RCC 7860 (cell line): Measurements from ENCODE around the gene VDAC1.
"Not testable (repeated sequence)": the region's sequence is repeated elsewhere in the genome, so short reads cannot be mapped to it uniquely, and the experiment has no call there.

Experiments used
- DNase-seq: peaks from one replicate; pipeline ENCODE4 v3.0.0-alpha.2; 2015; ENCODE audit warnings: low spot score
- FAIRE-seq: peaks from 2 replicates; lab custom pipeline; 2012; peaks lifted over from hg19 to GRCh38; lab: Jason Lieb, UNC

The VDAC1 gene

DNA sequence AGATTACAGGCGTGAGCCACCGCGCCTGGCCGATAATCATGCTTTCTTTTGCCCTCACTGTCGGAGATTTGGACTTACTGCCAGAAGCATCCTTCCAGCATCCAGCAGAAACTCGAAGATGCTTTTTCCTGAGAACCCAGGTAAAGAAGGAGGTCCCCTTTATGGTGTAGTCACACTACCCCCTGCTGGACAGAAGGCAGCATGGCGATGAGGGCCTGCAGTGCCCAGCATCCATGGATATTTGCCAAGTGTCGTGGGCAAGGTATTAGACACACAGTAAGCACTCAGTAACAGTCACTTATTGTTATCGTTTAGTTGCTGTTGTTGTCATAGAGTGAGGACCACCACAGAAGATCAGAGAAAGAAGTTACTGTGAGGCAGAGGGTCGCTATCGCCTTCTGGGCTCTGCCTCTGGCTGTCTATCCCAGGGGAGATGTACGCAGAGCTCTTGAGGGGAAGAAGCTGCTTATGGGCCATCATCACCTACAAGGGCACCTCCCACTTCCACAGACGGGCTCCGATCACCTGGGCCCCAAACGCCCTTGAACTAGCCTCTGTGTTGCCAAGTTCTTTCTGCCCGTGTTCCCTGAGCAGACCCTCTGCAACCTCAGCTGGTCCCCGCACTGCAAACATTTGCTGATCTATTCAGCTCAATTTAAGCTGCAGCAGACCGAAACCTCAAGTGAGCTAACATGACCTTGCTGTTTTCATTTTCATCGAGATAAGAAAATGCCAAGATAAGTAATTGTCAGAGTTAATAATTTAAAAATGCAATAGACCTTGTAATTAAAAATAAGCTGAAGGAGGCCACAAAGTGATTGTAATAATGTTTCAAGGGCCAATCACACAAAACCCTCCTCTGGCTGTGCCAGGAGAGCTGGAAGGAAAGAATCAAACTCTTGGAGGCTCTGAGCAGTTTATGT, 60.3 kb downstream of the VDAC1 start:
- FAIRE-seq (no peak), DNase-seq (peak; percentile 44)

DNA sequence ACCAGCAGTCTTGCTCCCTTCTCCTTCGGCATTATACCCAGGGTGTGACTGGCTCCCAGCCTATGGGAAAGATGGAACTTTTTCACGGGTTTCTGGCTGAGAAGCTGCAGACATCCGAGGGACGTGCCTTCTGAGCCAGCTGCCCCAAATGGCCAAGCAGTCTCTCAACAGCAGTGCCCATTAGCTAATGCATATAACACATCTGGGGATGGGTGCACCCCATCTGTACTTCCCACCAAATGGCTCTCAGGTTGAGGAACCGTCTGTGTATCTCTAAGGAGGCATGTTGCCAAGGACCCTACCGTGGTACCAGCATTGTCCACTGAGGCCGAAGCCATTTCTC, 61.3 kb downstream of the VDAC1 start:
- no peak for FAIRE-seq
- no peak for DNase-seq

DNA sequence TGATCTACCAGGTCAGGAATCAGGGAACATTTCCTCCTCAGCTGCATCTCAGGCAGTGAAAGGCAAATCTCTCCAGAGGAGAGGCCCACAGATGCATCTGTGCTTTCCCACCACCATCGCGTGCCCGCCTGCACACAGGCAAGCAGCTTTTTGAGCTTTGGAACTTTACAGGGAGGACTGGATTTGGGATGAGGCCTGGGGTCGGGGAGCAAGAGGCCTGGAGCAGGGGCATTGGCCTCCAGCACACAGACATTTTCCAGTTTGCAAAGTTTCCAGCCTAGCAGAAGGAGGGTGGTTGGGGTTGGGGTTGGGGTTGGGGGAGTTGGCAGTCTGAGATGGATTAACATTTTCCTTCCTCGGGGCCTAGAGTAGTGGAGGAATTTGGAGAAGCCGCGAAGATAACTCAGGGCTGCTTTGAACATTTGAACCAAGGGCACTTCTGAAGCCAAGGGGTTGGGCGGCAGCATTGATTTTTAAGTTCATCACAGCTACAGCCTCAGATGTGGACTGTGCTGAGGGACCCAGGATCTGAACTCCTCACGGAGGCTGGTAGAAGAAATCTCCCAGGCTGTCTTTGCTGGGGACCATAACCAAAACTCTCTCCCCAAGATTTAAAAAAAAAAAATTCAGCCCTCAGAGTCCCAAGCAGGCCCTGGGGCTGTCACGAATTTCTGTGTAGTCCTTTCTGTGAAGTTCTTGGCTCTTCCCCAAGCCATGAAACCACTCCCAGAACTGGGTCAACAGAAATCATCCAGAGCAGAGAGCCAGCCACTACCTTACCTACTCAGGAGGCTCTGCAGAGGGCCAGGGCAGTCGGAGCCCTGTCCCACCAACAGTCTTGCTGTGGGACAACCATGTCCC, 61.9 kb downstream of the VDAC1 start:
- DNase-seq: no peak
- FAIRE-seq: no peak

DNA sequence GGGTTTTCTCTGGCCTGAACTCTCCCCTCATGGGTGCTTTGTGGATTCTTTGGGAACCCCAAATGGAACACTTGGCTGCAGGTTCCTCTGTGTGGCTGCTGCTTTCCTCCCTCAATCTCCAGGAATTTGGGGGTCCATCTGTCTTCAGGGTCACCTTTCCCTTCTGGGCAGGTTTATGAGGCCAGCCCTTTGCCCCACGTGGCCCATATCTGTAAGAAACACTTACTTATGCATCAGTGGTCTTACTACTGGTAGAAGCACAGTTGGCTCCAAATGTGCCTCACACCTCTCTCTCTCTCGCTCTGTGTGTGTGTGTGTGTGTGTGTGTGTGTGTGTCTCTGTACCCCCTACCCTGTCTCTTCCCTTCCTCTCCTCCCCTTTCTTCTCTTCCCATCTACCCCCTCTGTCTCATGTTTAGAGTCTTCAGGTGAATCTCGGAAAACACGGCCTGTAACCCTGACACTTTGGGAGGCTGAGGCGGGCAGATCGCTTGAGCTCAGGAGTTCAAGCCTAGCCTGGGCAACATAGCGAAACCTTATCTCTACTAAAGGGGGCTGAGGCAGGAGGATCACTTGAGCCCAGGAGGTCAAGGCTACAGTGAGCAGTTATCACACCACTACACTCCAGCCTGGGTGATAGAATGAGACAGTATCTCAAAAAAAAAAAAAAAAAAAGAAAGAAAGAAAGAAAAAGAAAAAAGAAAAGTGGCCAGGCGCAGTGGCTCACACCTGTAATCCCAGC, 63.1 kb downstream of the VDAC1 start:
- no peak for DNase-seq
- FAIRE-seq: no peak

DNA sequence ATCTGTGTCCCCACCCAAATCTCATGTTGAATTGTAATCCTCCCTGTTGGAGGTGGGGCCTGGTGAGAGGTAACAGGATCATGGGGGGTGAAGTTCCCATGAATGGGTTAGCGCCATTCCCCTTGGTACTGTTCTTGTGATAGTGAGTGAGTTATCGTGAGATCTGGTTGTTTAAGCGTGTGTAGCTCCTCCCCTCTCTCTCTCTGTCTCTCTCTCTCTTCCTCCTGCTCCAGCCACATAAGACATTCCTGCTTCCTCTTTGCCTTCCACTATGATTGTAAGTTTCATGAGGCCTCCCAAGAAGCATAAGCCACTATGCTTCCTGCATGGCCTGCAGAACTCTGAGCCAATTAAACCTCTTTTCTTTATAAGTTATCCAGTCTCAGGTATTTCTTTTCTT, 65.1 kb downstream of the VDAC1 start:
- no peak for FAIRE-seq
- no peak for DNase-seq

DNA sequence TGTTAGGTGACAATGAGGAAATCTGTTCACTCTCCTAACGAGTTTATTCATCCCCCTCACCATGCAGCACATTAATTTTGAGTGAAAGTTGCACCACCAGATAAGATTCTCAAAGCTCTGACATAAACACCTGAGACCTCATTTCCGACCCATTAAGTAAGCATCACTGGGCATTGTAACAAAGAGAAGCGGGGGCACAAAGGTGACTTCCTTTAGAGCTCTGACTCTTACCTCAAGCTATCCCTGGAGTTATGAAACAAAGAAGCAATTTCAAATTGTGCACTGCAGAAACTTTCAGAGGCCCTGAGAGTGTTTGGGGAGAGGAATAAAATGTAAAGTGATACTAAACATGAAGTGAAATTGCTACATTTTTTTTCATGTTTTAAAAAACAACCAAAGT, 65.8 kb downstream of the VDAC1 start:
- DNase-seq (no peak), FAIRE-seq (no peak)

DNA sequence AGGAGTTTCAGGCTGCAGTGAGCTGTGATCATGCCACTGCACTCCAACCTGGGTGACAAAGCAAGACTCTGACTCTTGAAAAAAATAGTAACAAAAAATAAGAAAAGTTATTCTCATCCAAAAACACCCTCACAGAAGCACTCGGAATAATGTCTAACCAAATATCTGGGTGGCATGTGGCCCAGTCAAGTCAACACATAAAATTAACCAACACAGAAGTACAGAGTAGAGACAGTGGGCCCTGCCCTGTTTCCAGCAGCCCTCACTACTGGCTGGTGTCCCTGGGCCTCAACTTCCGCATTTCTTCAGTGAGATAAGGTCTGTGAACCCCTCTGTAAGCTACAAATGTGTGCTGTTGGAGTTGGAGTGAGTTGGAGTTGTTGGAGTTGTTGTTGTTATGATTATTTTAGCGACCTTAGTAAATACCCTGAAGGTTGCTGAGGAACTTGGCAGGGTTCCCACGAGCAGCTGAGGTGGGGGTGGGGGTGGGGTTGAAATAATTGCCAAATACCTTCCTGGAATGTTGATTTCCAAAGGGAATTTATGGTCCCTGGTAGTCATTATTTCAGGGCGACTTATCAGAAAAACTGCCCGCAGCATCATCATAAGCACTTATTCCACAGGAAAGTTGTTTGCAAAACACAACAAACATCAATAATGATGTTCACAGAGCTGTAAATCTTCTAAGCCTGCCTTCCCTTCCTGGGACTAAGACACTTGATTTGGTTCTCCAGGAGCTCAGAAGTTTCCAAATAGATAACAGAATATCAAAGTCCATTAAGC, 66.5 kb downstream of the VDAC1 start:
- FAIRE-seq: no peak
- DNase-seq: no peak

DNA sequence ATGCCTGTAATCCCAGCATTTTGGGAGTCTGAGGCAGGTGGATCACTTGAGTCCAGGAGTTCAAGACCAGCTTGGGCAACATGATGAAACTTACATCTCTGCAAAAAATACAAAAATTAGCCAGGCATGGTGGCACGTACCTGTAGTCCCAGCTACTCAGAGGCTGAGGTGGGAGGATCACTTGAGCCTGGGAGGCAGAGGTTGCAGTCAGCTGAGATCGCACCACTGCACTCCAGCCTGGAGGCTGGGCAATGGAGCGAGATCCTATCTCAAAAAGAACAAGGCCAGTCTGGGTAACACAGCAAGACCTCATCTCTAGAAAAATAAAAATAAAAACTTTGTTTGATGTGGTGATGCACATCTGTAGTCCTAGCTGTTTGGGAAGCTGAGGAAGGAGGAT, 67.1 kb downstream of the VDAC1 start:
- not testable (repeated sequence) for FAIRE-seq, DNase-seq

DNA sequence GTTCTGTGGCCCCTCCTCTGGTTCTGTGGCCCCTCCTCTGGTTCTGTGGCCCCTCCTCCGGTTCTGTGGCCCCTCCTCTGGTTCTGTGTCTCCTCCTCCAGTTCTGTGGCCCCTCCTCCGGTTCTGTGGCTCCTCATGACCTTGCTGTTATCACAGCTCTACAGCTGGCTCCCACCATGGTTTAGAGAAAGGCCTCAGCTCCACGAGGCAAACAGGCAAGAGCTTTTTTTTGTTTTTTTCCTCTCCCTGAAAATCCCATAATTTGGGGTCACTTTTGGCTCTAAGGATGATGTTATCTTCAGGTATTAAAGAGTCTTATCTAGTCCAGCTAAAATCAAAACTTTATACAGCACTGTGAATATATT, 68.1 kb downstream of the VDAC1 start:
- no peak for FAIRE-seq
- no peak for DNase-seq

DNA sequence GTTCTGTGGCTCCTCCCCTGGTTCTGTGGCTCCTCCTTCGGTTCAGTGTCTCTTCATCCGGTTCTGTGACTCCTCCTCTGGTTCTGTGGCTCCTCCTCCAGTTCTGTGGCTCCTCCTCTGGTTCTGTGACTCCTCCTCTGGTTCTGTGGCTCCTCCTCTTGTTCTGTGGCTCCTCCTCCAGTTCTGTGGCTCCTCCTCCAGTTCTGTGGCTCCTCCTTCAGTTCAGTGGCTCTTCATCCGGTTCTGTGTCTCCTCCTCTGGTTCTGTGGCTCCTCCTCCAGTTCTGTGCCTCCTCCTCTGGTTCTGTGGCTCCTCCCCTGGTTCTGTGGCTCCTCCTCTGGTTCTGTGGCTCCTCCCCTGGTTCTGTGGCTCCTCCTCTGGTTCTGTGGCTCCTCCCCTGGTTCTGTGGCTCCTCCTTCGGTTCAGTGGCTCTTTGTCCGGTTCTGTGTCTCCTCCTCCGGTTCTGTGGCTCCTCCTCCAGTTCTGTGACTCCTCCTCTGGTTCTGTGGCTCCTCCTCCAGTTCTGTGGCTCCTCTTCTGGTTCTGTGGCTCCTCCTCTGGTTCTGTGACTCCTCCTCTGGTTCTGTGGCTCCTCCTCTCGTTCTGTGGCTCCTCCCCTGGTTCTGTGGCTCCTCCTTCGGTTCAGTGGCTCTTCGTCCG, 68.7 kb downstream of the VDAC1 start:
- not testable (repeated sequence) for FAIRE-seq, DNase-seq

DNA sequence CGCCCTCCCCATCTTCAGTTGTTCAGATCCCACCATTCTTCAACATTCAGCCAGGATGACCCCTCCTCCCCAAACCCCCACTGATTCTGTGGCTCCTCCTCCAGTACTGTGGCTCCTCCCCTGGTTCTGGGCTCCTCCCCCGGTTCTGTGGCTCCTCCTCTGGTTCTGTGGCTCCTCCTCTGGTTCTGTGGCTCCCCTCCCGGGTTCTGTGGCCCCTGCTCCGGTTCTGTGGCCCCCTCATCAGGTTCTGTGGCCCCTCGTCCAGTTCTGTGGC, 69.2 kb downstream of the VDAC1 start:
- FAIRE-seq (no peak), DNase-seq (no peak)

DNA sequence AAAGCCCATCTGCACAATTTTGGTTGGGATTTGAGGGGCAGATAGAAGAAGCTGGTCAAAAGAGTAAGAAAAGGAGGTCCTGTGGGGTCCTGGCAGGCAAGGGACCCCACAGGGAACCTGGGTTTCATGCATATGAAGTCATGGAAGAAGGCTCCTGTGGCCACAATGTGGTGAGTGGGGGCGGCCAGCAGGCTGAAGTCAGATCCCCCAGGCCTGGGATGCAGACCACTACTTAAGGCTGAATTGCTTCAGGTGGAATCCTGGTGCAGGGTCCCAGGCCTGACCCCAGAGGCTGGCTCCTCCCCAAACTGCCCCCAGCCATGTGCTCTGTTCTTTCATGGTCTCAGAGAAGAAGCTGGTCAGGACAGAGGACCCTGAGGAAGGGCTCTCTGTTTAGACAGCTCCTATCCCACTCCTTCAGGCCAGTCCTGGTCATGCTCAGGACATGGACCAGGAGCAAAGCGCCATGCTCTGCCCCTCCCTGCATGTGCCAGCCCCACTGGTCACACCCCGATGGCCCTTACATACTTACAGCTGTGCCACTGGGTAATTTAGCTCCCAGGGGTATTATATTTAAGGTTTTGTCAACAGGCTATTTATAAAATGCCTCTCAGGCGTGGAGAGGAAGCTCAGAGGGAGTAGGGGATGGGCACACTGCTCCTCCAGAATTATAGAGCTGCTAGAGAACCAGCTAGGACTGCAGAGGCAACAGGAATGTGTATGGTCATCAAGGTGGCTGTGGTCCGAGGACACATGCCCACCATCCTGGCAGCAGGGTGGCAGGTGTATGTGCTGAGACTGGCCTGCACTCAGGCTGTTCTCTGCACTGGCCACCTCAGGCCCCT, 69.7 kb downstream of the VDAC1 start:
- no peak for FAIRE-seq
- no peak for DNase-seq

DNA sequence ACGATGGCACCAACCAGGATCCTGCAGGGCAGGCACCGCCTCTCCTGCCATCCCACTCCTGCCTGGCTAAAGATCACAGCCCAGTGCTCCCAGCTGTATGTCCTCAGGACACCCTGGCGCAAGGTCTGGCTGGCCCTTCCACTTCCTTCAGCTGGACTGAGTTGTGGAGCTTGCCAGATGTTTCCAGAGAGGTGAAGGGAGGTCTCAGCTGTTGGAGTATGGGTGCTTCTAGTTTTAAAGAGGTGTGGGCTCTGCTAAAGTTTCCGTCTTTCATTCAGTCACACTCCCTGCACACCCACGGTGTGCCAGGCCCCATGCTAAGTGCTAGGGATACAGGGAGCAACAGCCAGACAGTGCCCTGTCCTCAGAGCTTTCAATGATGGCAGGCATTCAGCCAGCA, 70.5 kb downstream of the VDAC1 start:
- FAIRE-seq (no peak), DNase-seq (no peak)

DNA sequence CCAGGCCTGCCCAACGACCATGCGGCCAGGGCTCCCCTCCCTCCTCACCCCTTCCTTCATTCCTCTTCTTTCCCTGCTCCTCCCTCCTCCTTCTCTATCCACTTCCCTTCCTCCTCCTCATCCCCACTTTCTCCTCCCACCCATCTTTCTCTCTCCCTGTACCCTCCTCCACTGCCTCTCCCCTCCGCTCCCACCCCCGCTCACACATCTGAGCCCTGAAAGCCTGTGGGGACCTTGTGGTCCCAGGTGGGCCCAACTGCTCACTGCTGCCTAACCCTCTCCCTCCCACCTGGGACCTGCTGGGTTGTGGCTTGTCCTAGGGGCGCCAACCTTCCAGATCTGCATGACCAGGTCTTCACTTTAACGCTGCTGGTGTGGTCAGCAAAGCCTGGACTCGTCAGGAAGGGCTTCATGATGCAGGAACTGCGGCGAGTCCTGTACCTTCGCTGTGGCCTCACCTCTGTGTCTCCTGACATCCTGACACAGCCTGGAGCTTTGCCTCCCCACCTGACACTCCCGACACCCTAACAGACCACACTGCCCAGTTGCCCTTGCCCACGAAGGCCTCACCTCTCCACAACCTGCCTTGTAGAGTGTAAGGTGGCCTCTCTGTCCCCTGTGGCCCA, 71.0 kb downstream of the VDAC1 start:
- DNase-seq (no peak), FAIRE-seq (no peak)

DNA sequence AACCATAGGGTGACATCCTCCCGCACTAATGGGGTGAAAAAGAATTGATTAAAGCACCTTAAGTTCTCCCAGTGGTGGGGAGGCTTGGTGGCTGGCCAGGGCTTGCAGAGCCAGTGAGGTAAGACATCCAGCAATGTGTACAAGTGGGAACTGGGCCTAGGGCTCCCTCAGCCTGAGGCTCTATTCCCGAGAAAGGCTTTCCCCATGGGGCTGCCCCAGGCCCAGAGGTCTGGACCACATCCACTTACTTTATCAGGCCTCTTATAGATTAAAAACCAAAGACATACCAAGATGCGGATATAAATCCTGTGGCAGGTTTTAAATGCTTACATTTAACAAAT, 71.6 kb downstream of the VDAC1 start:
- DNase-seq: no peak
- FAIRE-seq: no peak

DNA sequence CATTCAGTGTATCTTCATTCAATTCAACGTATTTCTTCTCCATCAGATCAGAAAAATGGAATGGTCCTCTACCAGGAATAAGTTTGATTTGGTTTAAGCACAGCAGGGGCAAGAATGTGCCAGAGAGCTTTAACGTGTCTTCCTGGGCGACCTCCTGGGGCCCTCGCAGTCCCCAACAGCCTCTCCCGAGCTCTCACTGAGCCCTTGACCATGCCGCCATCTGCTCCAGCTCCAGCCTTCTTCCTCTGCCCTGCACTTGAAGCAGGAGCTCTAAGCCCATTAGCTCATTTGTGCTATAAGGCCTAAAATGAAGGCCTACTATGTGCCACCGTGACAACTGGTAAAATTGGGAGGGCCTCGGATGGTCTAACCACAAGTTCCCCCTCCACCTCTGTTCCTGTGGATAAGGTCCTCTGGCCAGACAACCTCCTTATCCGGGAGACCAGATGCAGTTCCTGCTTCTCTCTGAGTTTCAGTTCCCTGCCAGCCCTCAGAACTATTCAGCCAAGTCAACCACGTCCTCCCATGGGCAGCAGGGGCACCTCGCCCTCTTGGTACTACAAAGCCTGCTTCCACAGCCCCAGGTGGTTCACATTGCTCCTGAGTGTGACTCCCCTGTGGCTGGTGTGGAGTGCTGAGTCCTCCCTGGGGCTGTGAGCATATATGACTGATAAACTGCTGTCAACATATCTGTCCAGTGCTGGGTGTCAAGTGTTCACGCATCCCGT, 72.2 kb downstream of the VDAC1 start:
- FAIRE-seq: no peak

DNA sequence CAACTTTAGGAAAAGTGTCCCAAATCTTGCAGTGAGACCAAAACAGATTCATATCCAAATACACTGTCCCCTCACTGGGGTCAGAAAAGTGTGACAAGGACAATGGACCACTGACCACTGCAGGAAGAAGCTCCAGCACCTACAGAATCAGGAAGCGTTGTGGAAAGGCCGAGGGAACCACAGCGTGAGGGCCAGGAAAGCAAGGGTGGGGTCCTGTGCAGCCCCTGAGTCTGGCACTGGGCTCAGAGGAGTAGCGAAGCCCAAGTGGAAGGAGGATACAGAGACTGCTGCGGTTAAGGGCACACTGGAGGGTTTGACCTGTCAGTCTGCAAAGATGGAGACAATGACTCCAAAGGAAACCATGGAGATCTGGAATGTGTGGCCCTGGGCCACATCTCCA, 73.2 kb downstream of the VDAC1 start:
- DNase-seq: no peak
- FAIRE-seq: no peak

More for the DNA sequence above, 72.2 kb downstream of the VDAC1 start:
- DNase-seq: no peak

DNA sequence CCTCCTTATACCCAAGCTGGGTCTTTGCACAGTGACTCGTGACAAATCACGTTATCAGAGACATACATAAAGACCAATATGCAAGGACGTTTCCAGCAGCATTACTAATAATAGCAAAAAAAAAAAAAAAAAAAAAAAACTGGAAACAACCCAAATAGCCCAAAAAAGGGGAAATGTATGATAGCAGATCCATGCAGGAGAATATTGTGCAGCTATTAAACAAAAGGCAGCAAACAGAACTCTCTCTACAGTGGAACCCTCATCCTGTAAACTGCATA, 74.0 kb downstream of the VDAC1 start:
- FAIRE-seq (no peak), DNase-seq (no peak)
